IMR-90 (cell line): ENCODE measurements around the gene POLR2C. TPM values are rescaled to one million over a fixed set of nuclear protein-coding genes. Genes with fewer than 3 reads are reported as not detected.

Source experiments
- ATAC-seq: fragments of 200-7000 bp; cut with Tn5 transposase; 2 replicates; pipeline ENCODE4 v1.9.1; 2020; ENCODE audit warnings: low read depth, mild to moderate bottlenecking, moderate library complexity
- BruUV-seq: library from RNA; stranded (reverse); fragments of 400-500 nt; replicated peaks from 2 replicates; lab custom pipeline; 2021; lab: Mats Ljungman, UMichigan
- CTCF ChIA-PET: fragments of 300-600 bp; formaldehyde crosslinking; extraction: SDS; loops from one replicate; lab custom pipeline; 2021; ENCODE audit warnings: antibody characterized with exemption; lab: Yijun Ruan, JAX
- POLR2A ChIA-PET: fragments of 300-600 bp; sonication (Branson Sonifier 250); formaldehyde crosslinking; loops from one replicate; lab custom pipeline; 2022; ENCODE audit warnings: antibody characterized with exemption; ENCODE audit not compliant: unreplicated experiment; lab: Charles Lee
- DNase-seq: peaks from one replicate; pipeline ENCODE4 v3.0.0; 2013
- H2AFZ ChIP-seq: replicated peaks from 2 replicates; pipeline ENCODE3; 2013; ENCODE audit warnings: low read length, mild to moderate bottlenecking; ENCODE audit not compliant: poor library complexity
- H2AK5ac ChIP-seq: 2 replicates; pipeline ENCODE4 v1.6.1; 2013; ENCODE audit warnings: low read depth, low read length, inconsistent platforms
- H2AK9ac ChIP-seq: replicated peaks from 2 replicates; pipeline ENCODE3; 2013; ENCODE audit warnings: mild to moderate bottlenecking, low read depth, low read length, moderate library complexity; ENCODE audit not compliant: poor library complexity
- H2BK120ac ChIP-seq: 2 replicates; pipeline ENCODE4 v1.6.1; 2013; ENCODE audit warnings: low read depth, low read length, inconsistent platforms
- H2BK15ac ChIP-seq: 3 replicates; pipeline ENCODE4 v1.6.1; 2013; ENCODE audit warnings: low read depth, low read length, inconsistent platforms
- H2BK20ac ChIP-seq: 2 replicates; pipeline ENCODE4 v1.6.1; 2013; ENCODE audit warnings: low read depth, mild to moderate bottlenecking, inconsistent platforms, low read length, moderate library complexity
- H2BK5ac ChIP-seq: 2 replicates; pipeline ENCODE4 v1.6.1; 2013; ENCODE audit warnings: mild to moderate bottlenecking, low read depth, low read length, inconsistent platforms; ENCODE audit not compliant: poor library complexity, severe bottlenecking
- H3K14ac ChIP-seq: replicated peaks from 2 replicates; pipeline ENCODE4 v1.6.1; 2013; ENCODE audit warnings: low read depth, low read length, inconsistent platforms
- H3K18ac ChIP-seq: 2 replicates; pipeline ENCODE4 v1.6.1; 2013; ENCODE audit warnings: low read depth, low read length, control low read depth
- H3K23ac ChIP-seq: 2 replicates; pipeline ENCODE4 v1.6.1; 2013; ENCODE audit warnings: low read depth, low read length, inconsistent platforms
- H3K27ac ChIP-seq: 2 replicates; pipeline ENCODE4 v1.5.1; 2013; ENCODE audit warnings: mild to moderate bottlenecking, control low read depth, low read length; ENCODE audit not compliant: insufficient read depth
- H3K27me3 ChIP-seq: 2 replicates; pipeline ENCODE4 v1.6.1; 2013; ENCODE audit warnings: low read length; ENCODE audit not compliant: control insufficient read depth, insufficient read depth
- H3K36me3 ChIP-seq: 2 replicates; pipeline ENCODE4 v1.6.1; 2013; ENCODE audit warnings: low read length, mixed read lengths; ENCODE audit not compliant: control insufficient read depth, insufficient read depth
- H3K4ac ChIP-seq: 2 replicates; pipeline ENCODE4 v1.6.1; 2013; ENCODE audit warnings: low read depth, low read length, inconsistent platforms
- H3K4me1 ChIP-seq: 2 replicates; pipeline ENCODE4 v1.6.1; 2013; ENCODE audit warnings: low read length, mixed read lengths; ENCODE audit not compliant: control insufficient read depth, insufficient read depth
- H3K4me2 ChIP-seq: 2 replicates; pipeline ENCODE4 v1.6.1; 2013; ENCODE audit warnings: low read depth, mild to moderate bottlenecking, control low read depth, low read length, moderate library complexity
- H3K4me3 ChIP-seq: 2 replicates; pipeline ENCODE4 v1.5.1; 2013; ENCODE audit warnings: low read depth, mild to moderate bottlenecking, control low read depth, low read length, moderate library complexity; ENCODE audit not compliant: insufficient read depth
- H3K56ac ChIP-seq: 2 replicates; pipeline ENCODE4 v1.6.1; 2013; ENCODE audit warnings: low read length, inconsistent platforms; ENCODE audit not compliant: insufficient read depth; ENCODE audit errors: extremely low read depth
- H3K79me1 ChIP-seq, 2 experiments: 2 replicates each; pipeline ENCODE4 v1.6.1; 2013; ENCODE audit warnings: low read length in 2 of 2, inconsistent platforms in 1 of 2, low read depth in 1 of 2
- H3K9ac ChIP-seq: 2 replicates; pipeline ENCODE4 v1.6.1; 2013; ENCODE audit warnings: low read depth, low read length, control low read depth
- H3K9me1 ChIP-seq: 2 replicates; pipeline ENCODE4 v1.6.1; 2013; ENCODE audit warnings: low read length, inconsistent platforms; ENCODE audit not compliant: insufficient read depth
- H3K9me3 ChIP-seq: 2 replicates; pipeline ENCODE4 v1.6.1; 2013; ENCODE audit warnings: low read length; ENCODE audit not compliant: control insufficient read depth, insufficient read depth
- H4K20me1 ChIP-seq: 2 replicates; pipeline ENCODE4 v1.6.1; 2013; ENCODE audit warnings: low read length, inconsistent platforms; ENCODE audit not compliant: insufficient read depth
- H4K5ac ChIP-seq: 2 replicates; pipeline ENCODE4 v1.6.1; 2013; ENCODE audit warnings: mild to moderate bottlenecking, low read depth, low read length, control low read depth
- H4K8ac ChIP-seq, 2 experiments: 2 replicates each; pipeline ENCODE4 v1.6.1; 2013; ENCODE audit warnings: low read depth in 2 of 2, low read length in 2 of 2, control low read depth in 1 of 2, inconsistent platforms in 1 of 2
- H4K91ac ChIP-seq: 2 replicates; pipeline ENCODE4 v1.6.1; 2013; ENCODE audit warnings: low read depth, low read length, inconsistent platforms; ENCODE audit not compliant: insufficient read depth
- CEBPB ChIP-seq: IDR thresholded peaks from 2 replicates; pipeline ENCODE4 v1.6.1; 2012; ENCODE audit warnings: low read depth, low read length, improper control_type of control experiment
- CHD1 ChIP-seq: IDR thresholded peaks from 2 replicates; pipeline ENCODE4 v1.6.1; 2012; ENCODE audit warnings: low read depth, low read length, improper control_type of control experiment
- CTCF ChIP-seq: conservative IDR thresholded peaks from 2 replicates; pipeline ENCODE4 v1.5.1; 2012; ENCODE audit warnings: mild to moderate bottlenecking, low read depth, low read length, improper control_type of control experiment
- FOS ChIP-seq: fragments of 150-350 bp; IDR thresholded peaks from 2 replicates; pipeline ENCODE4 v1.6.1; 2016; ENCODE audit warnings: low read depth, low read length
- MAFK ChIP-seq: IDR thresholded peaks from 2 replicates; pipeline ENCODE4 v1.6.1; 2012; ENCODE audit warnings: low read depth, low read length, improper control_type of control experiment
- MAZ ChIP-seq: IDR thresholded peaks from 2 replicates; pipeline ENCODE4 v1.6.1; 2012; ENCODE audit warnings: low read depth, mild to moderate bottlenecking, low read length, improper control_type of control experiment, moderate library complexity, borderline replicate concordance
- MXI1 ChIP-seq: IDR thresholded peaks from 2 replicates; pipeline ENCODE4 v1.6.1; 2012; ENCODE audit warnings: low read depth, mild to moderate bottlenecking, low read length, moderate library complexity, borderline replicate concordance
- NFE2L2 ChIP-seq: fragments of 150-350 bp; IDR thresholded peaks from 2 replicates; pipeline ENCODE4 v1.6.1; 2016; ENCODE audit warnings: low read depth, mild to moderate bottlenecking, low read length
- POLR2A ChIP-seq: IDR thresholded peaks from 2 replicates; pipeline ENCODE4 v1.6.1; 2012; ENCODE audit warnings: mild to moderate bottlenecking, low read depth, low read length
- RAD21 ChIP-seq: IDR thresholded peaks from 2 replicates; pipeline ENCODE4 v1.6.1; 2012; ENCODE audit warnings: low read length, improper control_type of control experiment
- SMC3 ChIP-seq: fragments of 150-350 bp; IDR thresholded peaks from 2 replicates; pipeline ENCODE4 v1.6.1; 2016; ENCODE audit warnings: low read depth, mild to moderate bottlenecking, antibody characterized with exemption, low read length, moderate library complexity
- USF2 ChIP-seq: fragments of 150-350 bp; IDR thresholded peaks from 2 replicates; pipeline ENCODE4 v1.6.1; 2017; ENCODE audit warnings: mild to moderate bottlenecking, antibody characterized with exemption, low read length, low read depth
- WGBS, 2 experiments: methylation state at CpG; one replicate each; pipeline versions ENCODE4 v1.1.5 to v1.1.7; 2013; ENCODE audit warnings: missing lambda C conversion rate in 2 of 2; ENCODE audit not compliant: insufficient read length in 1 of 2; ENCODE audit errors: extremely low coverage in 2 of 2; 5-methylcytosine and 5-hydroxymethylcytosine counted together
- dilution Hi-C: fragments of 300-500 bp; cut with HindIII; formaldehyde crosslinking; loops from one replicate; pipeline ENCODE4 v1.14.3; 2018; ENCODE audit warnings: low sequenced_read_pairs; ENCODE audit not compliant: unreplicated experiment
- in situ Hi-C: fragments of 300-500 bp; cut with MboI; formaldehyde crosslinking; loops from 3 replicates; pipeline ENCODE4 v1.14.3; 2019; ENCODE audit warnings: low sequenced_read_pairs, inconsistent platforms, mixed read lengths
- intact Hi-C: fragments of 100-400 bp; cut with micrococcal nuclease; formaldehyde crosslinking; loops from 2 replicates; pipeline ENCODE4 v1.10.0; 2022
- polyA plus RNA-seq, 3 experiments: library from polyadenylated mRNA; depleted of rRNA; stranded (reverse); fragments of >200 nt; gene quantifications; 2 replicates each; pipeline ENCODE4 v1.2.3, GENCODE V29; 2012; ENCODE audit warnings: low replicate concordance in 1 of 3
- total RNA-seq: library from RNA; depleted of rRNA; stranded (reverse); fragments of >200 nt; gene quantifications from 2 replicates; pipeline ENCODE4 v1.2.3, GENCODE V29; 2012

POLR2C gene
- total and polyA plus RNA-seq, 2 of the 4 experiments (the other 2 are of a cell fraction) = 137 to 340 TPM

GRCh38 chr16:57427307-57427706, 35.2 kb upstream of the POLR2C start:
- H3K4me1 ChIP-seq = no peaks in the 10 kb centered on the region; the same call in 1 of the 2 replicates
- no peak overlapping the region for H2AK9ac ChIP-seq
- no peak overlapping the region for H3K4me3 ChIP-seq
- no peaks in the 10 kb centered on the region for H3K79me1 ChIP-seq
- CTCF ChIA-PET = no interaction called here
- no peak overlapping the region for H3K23ac ChIP-seq
- no peak overlapping the region for H4K91ac ChIP-seq
- WGBS, 2 experiments = 93% methylated on average over 2 of the region's 8 CpGs; no CpG with 5 or more reads in 1 of the 2 experiments
- TF ChIP-seq CTCF = no peak
- no peak for TF ChIP-seq MXI1
- TF ChIP-seq SMC3 = no peak
- no peak for TF ChIP-seq MAZ
- no peak for TF ChIP-seq NFE2L2
- no peak for TF ChIP-seq USF2
- TF ChIP-seq CEBPB = no peak
- no peak for TF ChIP-seq MAFK
- no peak for TF ChIP-seq POLR2A
- TF ChIP-seq RAD21 = no peak
- TF ChIP-seq CHD1 = no peak
- no peak for TF ChIP-seq FOS
- no peaks in the 10 kb centered on the region for H3K9me1 ChIP-seq
- H2BK20ac ChIP-seq = no peak overlapping the region
- no peak overlapping the region for H3K27ac ChIP-seq
- intact Hi-C loops (no loop called here), in situ Hi-C loops (no loop called here), dilution Hi-C loops (no loop called here)
- H3K4me2 ChIP-seq = no peak overlapping the region
- H3K56ac ChIP-seq = no peak overlapping the region
- H3K36me3 ChIP-seq = peaks cover 34% of the 10 kb centered on the region
- H3K27me3 ChIP-seq = no peaks in the 10 kb centered on the region
- H2AK5ac ChIP-seq = no peak overlapping the region
- H4K5ac ChIP-seq = no peak overlapping the region
- no peak overlapping the region for H2BK15ac ChIP-seq
- no peak overlapping the region for H3K9ac ChIP-seq
- no peak overlapping the region for H2BK5ac ChIP-seq
- DNase-seq = no peak
- POLR2A ChIA-PET = no interaction called here
- no TSS peak for BruUV-seq
- H4K20me1 ChIP-seq = no peaks in the 10 kb centered on the region
- no peak overlapping the region for H2BK120ac ChIP-seq
- H3K14ac ChIP-seq = no peak overlapping the region
- no peak overlapping the region for H3K18ac ChIP-seq
- no peak overlapping the region for H4K8ac ChIP-seq
- H2AFZ ChIP-seq = no peak overlapping the region
- no peaks in the 10 kb centered on the region for H3K9me3 ChIP-seq
- no peak for ATAC-seq
- no peak overlapping the region for H3K4ac ChIP-seq
